SU-DHL-6 (cell line): ENCODE measurements around the gene GALNT11.

Experiments used
- H2AFZ ChIP-seq: fragments of 200-600 bp; sonication (generic); 2 replicates; pipeline ENCODE4 v1.6.1; 2014; ENCODE audit warnings: low read depth, mild to moderate bottlenecking, moderate library complexity, mixed read lengths, antibody characterized with exemption, low read length; ENCODE audit not compliant: severe bottlenecking
- H3F3A ChIP-seq: fragments of 200-600 bp; shearing (Covaris generic); 2 replicates; pipeline ENCODE4 v1.6.0; 2016; ENCODE audit warnings: antibody characterized with exemption, mild to moderate bottlenecking; ENCODE audit not compliant: insufficient read depth
- H3K27ac ChIP-seq: fragments of 200-600 bp; sonication (generic); 2 replicates; pipeline ENCODE4 v1.5.1; 2016; ENCODE audit warnings: low read depth, mild to moderate bottlenecking, low read length, moderate library complexity, mixed read lengths
- H3K27me3 ChIP-seq: fragments of 200-600 bp; sonication (generic), shearing (Covaris generic); 2 replicates; pipeline ENCODE4 v1.6.0; 2014; ENCODE audit warnings: mild to moderate bottlenecking, low read length
- H3K36me3 ChIP-seq: fragments of 200-600 bp; sonication (generic); 2 replicates; pipeline ENCODE4 v1.6.1; 2014; ENCODE audit warnings: mild to moderate bottlenecking, low read length, mixed read lengths
- H3K4me2 ChIP-seq: fragments of 300-600, 200-600 bp; shearing (Covaris generic), sonication (generic); 2 replicates; pipeline ENCODE4 v1.6.0; 2014; ENCODE audit warnings: low read length, low read depth, mild to moderate bottlenecking; ENCODE audit not compliant: poor library complexity, severe bottlenecking
- H3K4me3 ChIP-seq: fragments of 200-600 bp; sonication (generic); 2 replicates; pipeline ENCODE4 v1.5.1; 2014; ENCODE audit warnings: antibody characterized with exemption, low read length, mild to moderate bottlenecking, mixed read lengths; ENCODE audit not compliant: insufficient read depth, poor library complexity, severe bottlenecking
- H3K79me2 ChIP-seq: fragments of 200-600 bp; sonication (generic); 2 replicates; pipeline ENCODE4 v1.6.1; 2014; ENCODE audit warnings: mild to moderate bottlenecking, low read length, moderate library complexity; ENCODE audit not compliant: insufficient read depth
- H3K9ac ChIP-seq: fragments of 200-600 bp; sonication (generic); 2 replicates; pipeline ENCODE4 v1.7.0; 2014; ENCODE audit warnings: mild to moderate bottlenecking, low read length
- H3K9me2 ChIP-seq: fragments of 200-600 bp; sonication (generic); replicated peaks from 2 replicates; pipeline ENCODE4 v1.6.1; 2014; ENCODE audit warnings: low read length; ENCODE audit not compliant: insufficient read depth
- H3K9me3 ChIP-seq: fragments of 200-600 bp; sonication (generic); 2 replicates; pipeline ENCODE4 v1.6.1; 2014; ENCODE audit warnings: low read length, mixed read lengths; ENCODE audit not compliant: insufficient read depth
- H4K20me1 ChIP-seq: fragments of 200-600 bp; sonication (generic); 2 replicates; pipeline ENCODE4 v1.6.1; 2014; ENCODE audit warnings: low read depth, mild to moderate bottlenecking, antibody characterized with exemption, low read length, moderate library complexity, mixed read lengths
- EZH2phosphoT487 ChIP-seq: fragments of 200-600 bp; sonication (generic), shearing (Covaris generic); conservative IDR thresholded peaks from 2 replicates; pipeline ENCODE4 v1.6.1; 2018; ENCODE audit warnings: mild to moderate bottlenecking, antibody characterized with exemption, low read length, moderate library complexity, mixed read lengths
- TF ChIP-seq, protein P1 (sequence below): fragments of 200-600 bp; sonication (generic); IDR thresholded peaks from one replicate; pipeline ENCODE4 v1.5.1; 2017; ENCODE audit warnings: antibody characterized with exemption, mild to moderate bottlenecking, low read length, moderate library complexity; ENCODE audit not compliant: insufficient read depth, poor library complexity, severe bottlenecking

Gene GALNT11

DNA sequence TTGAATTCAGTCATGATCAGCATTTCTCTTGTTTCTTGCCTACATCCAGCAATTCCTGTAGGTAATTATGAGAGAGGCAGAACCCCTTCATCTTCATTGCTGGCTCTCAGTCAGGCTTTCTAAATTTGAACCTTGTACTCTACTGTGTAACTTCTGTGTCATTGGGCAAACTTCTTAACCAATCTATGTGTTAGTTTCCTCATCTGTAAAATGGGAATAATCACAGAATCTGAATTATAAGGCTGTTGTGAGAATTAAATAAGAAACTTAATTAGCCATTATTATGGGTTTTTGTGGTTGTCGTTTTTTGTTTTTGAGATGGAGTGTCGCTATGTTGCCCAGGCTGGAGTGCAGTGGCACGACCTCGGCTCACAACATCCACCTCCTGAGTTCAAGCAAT, 11.5 kb upstream of the GALNT11 start:
- no peak overlapping the region for H2AFZ ChIP-seq
- H3K9me3 ChIP-seq = no peaks in the 10 kb centered on the region
- no peaks in the 10 kb centered on the region for H3K79me2 ChIP-seq
- H3K4me3 ChIP-seq = no peak overlapping the region
- no peak overlapping the region for H3K27ac ChIP-seq
- H3K4me2 ChIP-seq = no peak overlapping the region
- no peaks in the 10 kb centered on the region for H3K27me3 ChIP-seq
- no peak overlapping the region for H3K9ac ChIP-seq
- no peaks in the 10 kb centered on the region for H3K36me3 ChIP-seq
- no peaks in the 10 kb centered on the region for H3K9me2 ChIP-seq
- H3F3A ChIP-seq = no peaks in the 10 kb centered on the region
- no peaks in the 10 kb centered on the region for H4K20me1 ChIP-seq
- TF ChIP-seq, protein P1, sequence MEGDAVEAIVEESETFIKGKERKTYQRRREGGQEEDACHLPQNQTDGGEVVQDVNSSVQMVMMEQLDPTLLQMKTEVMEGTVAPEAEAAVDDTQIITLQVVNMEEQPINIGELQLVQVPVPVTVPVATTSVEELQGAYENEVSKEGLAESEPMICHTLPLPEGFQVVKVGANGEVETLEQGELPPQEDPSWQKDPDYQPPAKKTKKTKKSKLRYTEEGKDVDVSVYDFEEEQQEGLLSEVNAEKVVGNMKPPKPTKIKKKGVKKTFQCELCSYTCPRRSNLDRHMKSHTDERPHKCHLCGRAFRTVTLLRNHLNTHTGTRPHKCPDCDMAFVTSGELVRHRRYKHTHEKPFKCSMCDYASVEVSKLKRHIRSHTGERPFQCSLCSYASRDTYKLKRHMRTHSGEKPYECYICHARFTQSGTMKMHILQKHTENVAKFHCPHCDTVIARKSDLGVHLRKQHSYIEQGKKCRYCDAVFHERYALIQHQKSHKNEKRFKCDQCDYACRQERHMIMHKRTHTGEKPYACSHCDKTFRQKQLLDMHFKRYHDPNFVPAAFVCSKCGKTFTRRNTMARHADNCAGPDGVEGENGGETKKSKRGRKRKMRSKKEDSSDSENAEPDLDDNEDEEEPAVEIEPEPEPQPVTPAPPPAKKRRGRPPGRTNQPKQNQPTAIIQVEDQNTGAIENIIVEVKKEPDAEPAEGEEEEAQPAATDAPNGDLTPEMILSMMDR = no peak
- no peak for TF ChIP-seq EZH2phosphoT487

DNA sequence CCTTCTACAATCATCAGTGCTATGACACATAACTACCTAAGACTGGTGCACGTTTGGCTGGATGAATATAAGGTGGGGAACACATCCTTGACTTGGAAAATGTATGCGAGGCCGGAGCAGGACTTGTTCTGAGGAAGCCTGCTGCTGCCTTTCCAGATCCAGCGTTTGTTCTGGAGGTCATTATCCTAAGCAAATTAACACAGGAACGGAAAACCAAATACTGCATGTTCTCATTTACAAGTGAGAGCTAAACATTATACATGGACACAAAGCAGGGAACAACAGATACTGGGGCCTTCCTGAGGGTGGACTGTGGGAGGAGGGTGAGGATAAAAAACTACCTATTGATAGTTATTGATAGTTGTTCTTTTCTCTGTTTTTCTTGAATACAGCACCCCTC, 10.8 kb upstream of the GALNT11 start:
- no peak overlapping the region for H3K4me3 ChIP-seq

DNA sequence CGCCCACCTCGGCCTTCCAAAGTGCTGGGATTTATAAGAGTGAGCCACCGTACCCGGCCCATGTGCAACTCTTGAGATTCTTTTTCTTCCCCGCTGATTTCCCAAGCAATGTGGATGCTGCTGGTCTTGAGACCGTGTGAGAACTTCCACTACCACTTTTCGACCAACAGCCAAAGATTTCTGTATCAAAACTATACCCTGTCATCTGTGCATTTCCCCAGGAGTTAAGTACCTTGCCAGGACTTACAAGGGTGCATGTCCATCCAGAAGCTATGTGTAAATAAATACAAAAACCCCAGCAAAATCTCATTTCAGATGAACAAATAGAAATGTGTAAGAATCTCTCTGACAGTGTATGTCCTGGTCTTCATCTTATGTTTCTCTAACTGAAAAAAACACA, 9.9 kb upstream of the GALNT11 start:
- no peak overlapping the region for H3K27ac ChIP-seq
- no peak for TF ChIP-seq EZH2phosphoT487
- TF ChIP-seq, protein P1 = no peak
- H3K9me2 ChIP-seq = no peaks in the 10 kb centered on the region
- H3K9ac ChIP-seq = no peak overlapping the region
- no peaks in the 10 kb centered on the region for H3K9me3 ChIP-seq
- no peaks in the 10 kb centered on the region for H3K36me3 ChIP-seq
- no peak overlapping the region for H3K4me3 ChIP-seq
- H3K79me2 ChIP-seq = no peaks in the 10 kb centered on the region
- H4K20me1 ChIP-seq = no peaks in the 10 kb centered on the region
- no peak overlapping the region for H2AFZ ChIP-seq
- no peaks in the 10 kb centered on the region for H3F3A ChIP-seq
- H3K27me3 ChIP-seq = no peaks in the 10 kb centered on the region
- H3K4me2 ChIP-seq = no peak overlapping the region

More for the DNA sequence above, 10.8 kb upstream of the GALNT11 start:
- no peaks in the 10 kb centered on the region for H3K27me3 ChIP-seq
- no peaks in the 10 kb centered on the region for H3K79me2 ChIP-seq
- no peak overlapping the region for H3K27ac ChIP-seq
- TF ChIP-seq, protein P1 = no peak
- TF ChIP-seq EZH2phosphoT487 = no peak
- H4K20me1 ChIP-seq = no peaks in the 10 kb centered on the region
- no peak overlapping the region for H2AFZ ChIP-seq
- no peaks in the 10 kb centered on the region for H3F3A ChIP-seq
- H3K9ac ChIP-seq = no peak overlapping the region
- no peaks in the 10 kb centered on the region for H3K9me3 ChIP-seq
- H3K36me3 ChIP-seq = no peaks in the 10 kb centered on the region
- H3K9me2 ChIP-seq = no peaks in the 10 kb centered on the region
- no peak overlapping the region for H3K4me2 ChIP-seq
